Epithelial cell of proximal tubule (primary cell): Measurements from ENCODE around the gene NLRC3. TPM values are rescaled to one million over a fixed set of nuclear protein-coding genes. Genes with fewer than 3 reads are reported as not detected.

ENCODE experiments used
- DNase-seq: peaks from one replicate; pipeline ENCODE4 v3.0.0-alpha.2; 2011; ENCODE audit warnings: low read depth
- H3K4me3 ChIP-seq: 2 replicates; pipeline ENCODE4 v1.5.1; 2011; ENCODE audit warnings: low read depth, mild to moderate bottlenecking, low read length
- CTCF ChIP-seq: conservative IDR thresholded peaks from 2 replicates; pipeline ENCODE4 v1.5.1; 2012; ENCODE audit warnings: low read depth, mild to moderate bottlenecking, low read length
- total RNA-seq: library from RNA; depleted of rRNA; stranded (reverse); fragments of >200 nt; gene quantifications from 2 replicates; pipeline ENCODE4 v1.2.3, GENCODE V29; 2015

NLRC3 gene
- total RNA-seq, 1 donor from 2014 or later, result not detected

GRCh38 chr16:3548859-3549258 is 28.3 kb downstream of the NLRC3 start:
- H3K4me3 ChIP-seq, result no peak overlapping the region
- TF ChIP-seq CTCF, result no peak
- no peak for DNase-seq

- H3K4me3 ChIP-seq, result no peak overlapping the region
- no peak for DNase-seq
- no peak for TF ChIP-seq CTCF
Measured at GRCh38 chr16:3548445-3548844, 28.8 kb downstream of the NLRC3 start.

DNA sequence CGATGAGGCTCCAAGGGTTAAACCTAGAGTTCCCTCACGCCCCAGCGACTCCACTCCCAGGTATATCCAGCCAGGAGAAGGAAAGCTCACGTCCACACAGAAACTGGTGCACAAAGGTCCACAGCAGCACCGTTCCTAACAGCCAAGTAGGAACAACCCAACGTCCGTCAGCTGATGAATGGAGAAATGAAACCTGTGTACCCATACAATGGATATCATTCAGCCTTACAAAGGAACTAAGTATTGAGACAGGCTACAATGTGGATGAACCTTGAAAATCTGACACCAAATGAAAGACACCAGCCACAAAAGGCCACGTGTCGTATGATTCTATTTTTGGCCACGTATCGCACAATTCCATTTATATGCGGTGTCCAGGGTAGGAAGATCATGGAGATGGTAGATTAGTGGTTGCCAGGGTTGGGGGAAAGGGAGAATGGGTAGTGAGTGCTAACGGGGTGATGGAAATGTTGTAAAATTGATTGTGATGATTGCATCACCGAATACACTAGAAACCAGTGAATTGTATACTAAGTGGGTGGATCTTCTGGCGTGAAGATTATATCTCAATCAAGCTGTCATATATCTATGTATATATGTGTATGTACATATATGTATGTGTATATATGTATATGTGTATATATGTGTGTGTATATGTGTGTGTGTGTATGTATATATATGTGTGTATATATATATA is 30.1 kb downstream of the NLRC3 start:
- no peak for DNase-seq
- no peak for TF ChIP-seq CTCF
- no peak overlapping the region for H3K4me3 ChIP-seq

- DNase-seq, result no peak
- TF ChIP-seq CTCF, result no peak
- H3K4me3 ChIP-seq, result no peak overlapping the region
Measured at GRCh38 chr16:3542601-3543373, 34.4 kb downstream of the NLRC3 start.

DNA sequence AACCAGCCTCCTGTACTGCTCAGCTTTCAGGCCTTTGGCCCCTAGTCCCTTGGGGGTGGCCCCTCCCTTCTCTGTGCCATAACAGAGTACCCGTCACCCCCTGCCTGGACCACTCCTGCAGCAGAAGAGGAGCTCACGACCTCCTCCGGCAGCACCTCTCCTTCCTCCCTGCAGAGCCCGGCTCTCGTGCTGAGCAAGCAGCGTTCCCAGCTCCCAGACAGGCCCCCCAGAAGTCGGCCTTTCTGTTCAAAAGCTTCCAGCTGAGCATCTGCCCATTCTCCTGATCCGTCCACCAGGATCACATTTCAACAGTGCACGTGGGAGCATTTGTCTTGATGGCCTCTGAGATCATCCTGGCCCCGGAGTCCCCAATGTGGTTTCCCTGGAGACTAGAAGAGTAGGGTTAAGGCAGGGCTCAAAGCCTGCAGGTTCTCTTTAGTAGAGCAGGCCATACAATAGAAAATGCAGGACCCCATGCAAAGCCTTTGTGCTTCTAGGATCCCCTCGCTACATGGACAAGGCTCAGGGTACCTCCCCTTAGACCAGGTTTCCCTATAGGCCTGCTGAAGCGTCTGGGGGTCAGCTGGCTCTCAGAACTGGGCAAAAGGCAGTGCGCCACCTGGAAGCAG is 35.6 kb downstream of the NLRC3 start:
- no peak for TF ChIP-seq CTCF
- no peak for DNase-seq
- H3K4me3 ChIP-seq, result no peak overlapping the region

- no peak for DNase-seq
- TF ChIP-seq CTCF, result no peak
- no peak overlapping the region for H3K4me3 ChIP-seq
Measured at GRCh38 chr16:3538222-3538621, 39.0 kb downstream of the NLRC3 start.

- DNase-seq, result no peak
- TF ChIP-seq CTCF, result no peak
- no peak overlapping the region for H3K4me3 ChIP-seq
Measured at GRCh38 chr16:3536851-3537250, 40.4 kb downstream of the NLRC3 start.
